ENCODE results near the gene FAM43B.

GRCh38 chr1:20530901-20531300 is 21.5 kb upstream of the FAM43B start:
- no peak for TF ChIP-seq POLR2A (IDR thresholded peaks at IDR 0.05)
- TF ChIP-seq, protein P1, sequence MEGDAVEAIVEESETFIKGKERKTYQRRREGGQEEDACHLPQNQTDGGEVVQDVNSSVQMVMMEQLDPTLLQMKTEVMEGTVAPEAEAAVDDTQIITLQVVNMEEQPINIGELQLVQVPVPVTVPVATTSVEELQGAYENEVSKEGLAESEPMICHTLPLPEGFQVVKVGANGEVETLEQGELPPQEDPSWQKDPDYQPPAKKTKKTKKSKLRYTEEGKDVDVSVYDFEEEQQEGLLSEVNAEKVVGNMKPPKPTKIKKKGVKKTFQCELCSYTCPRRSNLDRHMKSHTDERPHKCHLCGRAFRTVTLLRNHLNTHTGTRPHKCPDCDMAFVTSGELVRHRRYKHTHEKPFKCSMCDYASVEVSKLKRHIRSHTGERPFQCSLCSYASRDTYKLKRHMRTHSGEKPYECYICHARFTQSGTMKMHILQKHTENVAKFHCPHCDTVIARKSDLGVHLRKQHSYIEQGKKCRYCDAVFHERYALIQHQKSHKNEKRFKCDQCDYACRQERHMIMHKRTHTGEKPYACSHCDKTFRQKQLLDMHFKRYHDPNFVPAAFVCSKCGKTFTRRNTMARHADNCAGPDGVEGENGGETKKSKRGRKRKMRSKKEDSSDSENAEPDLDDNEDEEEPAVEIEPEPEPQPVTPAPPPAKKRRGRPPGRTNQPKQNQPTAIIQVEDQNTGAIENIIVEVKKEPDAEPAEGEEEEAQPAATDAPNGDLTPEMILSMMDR (IDR thresholded peaks at IDR 0.05): no peak
